GM12878 (cell line): ENCODE measurements around the gene SPINK4. TPM values are rescaled to one million over a fixed set of nuclear protein-coding genes. Genes with fewer than 3 reads are reported as not detected.

Experiments
- ATAC-seq: fragments of 200-7000 bp; cut with Tn5 transposase; 3 replicates; pipeline ENCODE4 v1.9.1; 2020; ENCODE audit warnings: mild to moderate bottlenecking, moderate library complexity
- BruUV-seq: library from RNA; stranded (reverse); fragments of 400-500 nt; replicated peaks from 2 replicates; lab custom pipeline; 2021; lab: Mats Ljungman, UMichigan
- CTCF ChIA-PET: fragments of 300-600 bp; sonication (Branson Sonifier 250); formaldehyde crosslinking; extraction: SDS; loops from one replicate; lab custom pipeline; 2021; ENCODE audit warnings: inconsistent platforms; lab: Yijun Ruan, JAX
- POLR2A ChIA-PET: fragments of 350-600 bp; formaldehyde crosslinking; extraction: SDS; loops from one replicate; lab custom pipeline; 2021; ENCODE audit warnings: inconsistent platforms; lab: Charles Lee
- RAD21 ChIA-PET: fragments of 300-600 bp; sonication (Branson Sonifier 250); formaldehyde crosslinking; loops from one replicate; lab custom pipeline; 2023; ENCODE audit warnings: antibody characterized with exemption; ENCODE audit not compliant: unreplicated experiment; lab: Charles Lee
- SMC1A ChIA-PET: fragments of 300-600 bp; sonication (Branson Sonifier 250); formaldehyde crosslinking; loops from one replicate; lab custom pipeline; 2023; ENCODE audit not compliant: unreplicated experiment, uncharacterized antibody; lab: Charles Lee
- DNase-seq: peaks from one replicate; pipeline ENCODE4 v3.0.0-alpha.2; 2011; ENCODE audit warnings: low read depth, low spot score
- FAIRE-seq: peaks from 3 replicates; lab custom pipeline; 2011; peaks lifted over from hg19 to GRCh38; lab: Jason Lieb, UNC
- H2AFZ ChIP-seq: 2 replicates; pipeline ENCODE4 v1.6.0; 2011; ENCODE audit warnings: low read depth, low read length, control low read depth; ENCODE audit not compliant: control insufficient read depth
- H3K27ac ChIP-seq: 2 replicates; pipeline ENCODE4 v1.5.1; 2011; ENCODE audit warnings: control low read depth; ENCODE audit not compliant: control insufficient read depth, insufficient read depth
- H3K27me3 ChIP-seq, 2 experiments: replicated peaks in 1 of 2; 2 replicates each; pipeline versions ENCODE4 v1.6.0 to v1.6.1; 2011; ENCODE audit warnings: low read length in 1 of 2; ENCODE audit not compliant: control insufficient read depth in 2 of 2, insufficient read depth in 2 of 2
- H3K36me3 ChIP-seq, 2 experiments: 2 replicates each; pipeline ENCODE4 v1.5.1; 2011; ENCODE audit warnings: low read length in 1 of 2; ENCODE audit not compliant: control insufficient read depth in 2 of 2, insufficient read depth in 2 of 2
- H3K4me1 ChIP-seq: 2 replicates; pipeline ENCODE4 v1.6.1; 2011; ENCODE audit warnings: mild to moderate bottlenecking, low read length, moderate library complexity, mixed read lengths; ENCODE audit not compliant: control insufficient read depth, insufficient read depth
- H3K4me2 ChIP-seq: 2 replicates; pipeline ENCODE4 v1.6.0; 2011; ENCODE audit warnings: control low read depth; ENCODE audit not compliant: control insufficient read depth, insufficient read depth
- H3K4me3 ChIP-seq: fragments of 200-600 bp; sonication (generic); 2 replicates; pipeline ENCODE4 v1.5.1; 2016
- H3K79me2 ChIP-seq: 2 replicates; pipeline ENCODE4 v1.6.0; 2011; ENCODE audit warnings: low read length; ENCODE audit not compliant: control insufficient read depth, insufficient read depth
- H3K9ac ChIP-seq: 2 replicates; pipeline ENCODE4 v1.8.0; 2011; ENCODE audit warnings: low read length, control low read depth, mixed read lengths; ENCODE audit not compliant: control insufficient read depth, insufficient read depth
- H3K9me3 ChIP-seq: replicated peaks from 3 replicates; pipeline ENCODE4 v1.5.1; 2011; ENCODE audit warnings: mild to moderate bottlenecking, low read length; ENCODE audit not compliant: control insufficient read depth, insufficient read depth
- H4K20me1 ChIP-seq: 2 replicates; pipeline ENCODE4 v1.6.0; 2011; ENCODE audit not compliant: control insufficient read depth, insufficient read depth
- BHLHE40 ChIP-seq, 2 experiments: fragments of 450-650 bp in 1 of 2; IDR thresholded peaks; 2 replicates each; pipeline ENCODE4 v1.6.1; 2011 to 2017; ENCODE audit warnings: low read depth in 2 of 2, borderline replicate concordance in 1 of 2, improper control_type of control experiment in 1 of 2, low read length in 1 of 2, mild to moderate bottlenecking in 1 of 2
- CHD1 ChIP-seq: IDR thresholded peaks from 2 replicates; pipeline ENCODE4 v1.6.1; 2012; ENCODE audit warnings: low read depth, low read length, improper control_type of control experiment
- CREB1 ChIP-seq: IDR thresholded peaks from 2 replicates; pipeline ENCODE4 v1.6.1; 2012; ENCODE audit warnings: low read depth, mild to moderate bottlenecking, inconsistent platforms
- E2F8 ChIP-seq: fragments of 450-650 bp; IDR thresholded peaks from 2 replicates; pipeline ENCODE4 v1.6.1; 2018; ENCODE audit warnings: mild to moderate bottlenecking, low read depth, moderate library complexity; ENCODE audit not compliant: partially characterized antibody
- IRF5 ChIP-seq: fragments of 450-650 bp; IDR thresholded peaks from 2 replicates; pipeline ENCODE4 v1.6.1; 2017; ENCODE audit warnings: borderline replicate concordance
- NBN ChIP-seq: fragments of 450-650 bp; IDR thresholded peaks from 2 replicates; pipeline ENCODE4 v1.6.1; 2016
- WRNIP1 ChIP-seq: IDR thresholded peaks from 2 replicates; pipeline ENCODE4 v1.6.1; 2011; ENCODE audit warnings: low read depth, low read length, improper control_type of control experiment, borderline replicate concordance
- YY1 ChIP-seq: IDR thresholded peaks from 2 replicates; pipeline ENCODE4 v1.6.1; 2011; ENCODE audit warnings: low read depth, mild to moderate bottlenecking, low read length
- whole genome bisulfite sequencing: methylation state at CpG from one replicate; pipeline ENCODE4 v1.1.6; 2016; ENCODE audit warnings: low lambda C conversion rate; ENCODE audit not compliant: insufficient replicate concordance, insufficient coverage; ENCODE audit errors: missing lambda C conversion rate; 5-methylcytosine and 5-hydroxymethylcytosine counted together
- in situ Hi-C: fragments of 300-500 bp; cut with MboI; formaldehyde crosslinking; loops from 9 replicates; pipeline ENCODE4 v1.14.3; 2018; ENCODE audit warnings: mixed read lengths
- intact Hi-C: fragments of 100-400 bp; cut with micrococcal nuclease; formaldehyde crosslinking; loops from one replicate; pipeline ENCODE4 v1.14.2; 2022; ENCODE audit not compliant: unreplicated experiment
- polyA plus RNA-seq, 11 experiments: library from polyadenylated mRNA; depleted of rRNA in 4 of 11; unstranded in 6 of 11; stranded (reverse) in 5 of 11; fragments of >200 nt; fragmentation: Nextera tagmentation in 4 of 11; fragmentation: Illumina TruSeq in 1 of 11; extraction: Ambion mirVana in 4 of 11; extraction: Trizol in 1 of 11; gene quantifications; 1 replicate in 1 of 11; 2 replicates in 10 of 11; pipeline versions ENCODE4 v1.2.1 to v1.2.3, GENCODE V29; 2011 to 2016; ENCODE audit warnings: inconsistent platforms in 2 of 11, missing spikeins in 2 of 11, low read depth in 1 of 11
- total RNA-seq, 4 experiments: library from RNA; depleted of rRNA in 3 of 4; stranded (reverse); fragments of >200 nt in 3 of 4; fragmentation: Illumina TruSeq in 1 of 4; extraction: Trizol in 1 of 4; gene quantifications; 2 replicates each; pipeline versions ENCODE4 v1.2.1 to v1.2.3, GENCODE V29; 2013 to 2021
- TF ChIP-seq, protein P1 (sequence below): fragments of 450-650 bp; IDR thresholded peaks from 2 replicates; pipeline ENCODE4 v1.6.1; 2017; ENCODE audit warnings: antibody characterized with exemption, mild to moderate bottlenecking, moderate library complexity
- TF ChIP-seq, protein P2 (sequence below): fragments of 450-650 bp; IDR thresholded peaks from 2 replicates; pipeline ENCODE4 v1.6.1; 2016; ENCODE audit warnings: mild to moderate bottlenecking

The SPINK4 gene
- total and polyA plus RNA-seq, 10 of the 15 experiments (the other 5 are each of a cell fraction or from before 2014, with no cell fraction given) = not detected

- TF ChIP-seq IRF5 (no peak), BHLHE40 (IDR thresholded peaks at IDR 0.05; ENCODE audit: borderline replicate concordance in 1 of 2, low read depth in 2 of 2, low read length in 1 of 2) (no peak)
Measured at GRCh38 chr9:33273972-33274328, 34.0 kb downstream of the SPINK4 start (continued).

GRCh38 chr9:33277484-33277883 lies 37.5 kb downstream of the SPINK4 start:
- TF ChIP-seq YY1 = no peak
- no peak for TF ChIP-seq NBN
- no peak for TF ChIP-seq CHD1
- TF ChIP-seq, protein P1, sequence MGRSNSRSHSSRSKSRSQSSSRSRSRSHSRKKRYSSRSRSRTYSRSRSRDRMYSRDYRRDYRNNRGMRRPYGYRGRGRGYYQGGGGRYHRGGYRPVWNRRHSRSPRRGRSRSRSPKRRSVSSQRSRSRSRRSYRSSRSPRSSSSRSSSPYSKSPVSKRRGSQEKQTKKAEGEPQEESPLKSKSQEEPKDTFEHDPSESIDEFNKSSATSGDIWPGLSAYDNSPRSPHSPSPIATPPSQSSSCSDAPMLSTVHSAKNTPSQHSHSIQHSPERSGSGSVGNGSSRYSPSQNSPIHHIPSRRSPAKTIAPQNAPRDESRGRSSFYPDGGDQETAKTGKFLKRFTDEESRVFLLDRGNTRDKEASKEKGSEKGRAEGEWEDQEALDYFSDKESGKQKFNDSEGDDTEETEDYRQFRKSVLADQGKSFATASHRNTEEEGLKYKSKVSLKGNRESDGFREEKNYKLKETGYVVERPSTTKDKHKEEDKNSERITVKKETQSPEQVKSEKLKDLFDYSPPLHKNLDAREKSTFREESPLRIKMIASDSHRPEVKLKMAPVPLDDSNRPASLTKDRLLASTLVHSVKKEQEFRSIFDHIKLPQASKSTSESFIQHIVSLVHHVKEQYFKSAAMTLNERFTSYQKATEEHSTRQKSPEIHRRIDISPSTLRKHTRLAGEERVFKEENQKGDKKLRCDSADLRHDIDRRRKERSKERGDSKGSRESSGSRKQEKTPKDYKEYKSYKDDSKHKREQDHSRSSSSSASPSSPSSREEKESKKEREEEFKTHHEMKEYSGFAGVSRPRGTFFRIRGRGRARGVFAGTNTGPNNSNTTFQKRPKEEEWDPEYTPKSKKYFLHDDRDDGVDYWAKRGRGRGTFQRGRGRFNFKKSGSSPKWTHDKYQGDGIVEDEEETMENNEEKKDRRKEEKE = no peak
- no peak for TF ChIP-seq E2F8
- TF ChIP-seq, protein P2, sequence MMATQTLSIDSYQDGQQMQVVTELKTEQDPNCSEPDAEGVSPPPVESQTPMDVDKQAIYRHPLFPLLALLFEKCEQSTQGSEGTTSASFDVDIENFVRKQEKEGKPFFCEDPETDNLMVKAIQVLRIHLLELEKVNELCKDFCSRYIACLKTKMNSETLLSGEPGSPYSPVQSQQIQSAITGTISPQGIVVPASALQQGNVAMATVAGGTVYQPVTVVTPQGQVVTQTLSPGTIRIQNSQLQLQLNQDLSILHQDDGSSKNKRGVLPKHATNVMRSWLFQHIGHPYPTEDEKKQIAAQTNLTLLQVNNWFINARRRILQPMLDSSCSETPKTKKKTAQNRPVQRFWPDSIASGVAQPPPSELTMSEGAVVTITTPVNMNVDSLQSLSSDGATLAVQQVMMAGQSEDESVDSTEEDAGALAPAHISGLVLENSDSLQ = peak; percentile 87
- TF ChIP-seq WRNIP1 = no peak
- TF ChIP-seq CREB1 = no peak
- TF ChIP-seq, all 136 proteins: peak for 1
- SMC1A ChIA-PET = interaction anchor here (1.2 kb wide), 1 partner anchor 13 kb away, joined by 3 read pairs; the partner anchor contains the start of gene NFX1
- Histone ChIP-seq H3K27ac (no peak overlapping the region), H3K4me1 (no peaks in the 10 kb centered on the region), H3K9ac (no peak overlapping the region), H3K36me3 (peaks cover 5 to 49% of the 10 kb centered on the region in 2 experiments), H3K79me2 (no peaks in the 10 kb centered on the region; the same call in 1 of the 2 replicates), H3K9me3 (no peaks in the 10 kb centered on the region), H4K20me1 (no peaks in the 10 kb centered on the region), H3K27me3 (no peaks in the 10 kb centered on the region), H2AFZ (no peak overlapping the region), H3K4me3 (no peak overlapping the region), H3K4me2 (no peak overlapping the region)
- no TSS peak for BruUV-seq
- in situ Hi-C loops = no loop called here
- 98% methylated on average over 4 of the region's 4 CpGs for WGBS
- DNase-seq = no peak
- POLR2A ChIA-PET = no interaction called here
- CTCF ChIA-PET = interaction anchor here (1.7 to 2.2 kb wide), 2 partner anchors 9 to 10 kb away, joined by 7 to 8 read pairs; no protein-coding TSS in a partner anchor
- ATAC-seq = no peak
- FAIRE-seq = no peak
- RAD21 ChIA-PET = interaction anchor here (1.0 kb wide), 1 partner anchor 9 kb away, joined by 3 read pairs; no protein-coding TSS in a partner anchor
- intact Hi-C loops = no loop called here
